ENCODE data around the gene CDX1.

Gene CDX1

DNA sequence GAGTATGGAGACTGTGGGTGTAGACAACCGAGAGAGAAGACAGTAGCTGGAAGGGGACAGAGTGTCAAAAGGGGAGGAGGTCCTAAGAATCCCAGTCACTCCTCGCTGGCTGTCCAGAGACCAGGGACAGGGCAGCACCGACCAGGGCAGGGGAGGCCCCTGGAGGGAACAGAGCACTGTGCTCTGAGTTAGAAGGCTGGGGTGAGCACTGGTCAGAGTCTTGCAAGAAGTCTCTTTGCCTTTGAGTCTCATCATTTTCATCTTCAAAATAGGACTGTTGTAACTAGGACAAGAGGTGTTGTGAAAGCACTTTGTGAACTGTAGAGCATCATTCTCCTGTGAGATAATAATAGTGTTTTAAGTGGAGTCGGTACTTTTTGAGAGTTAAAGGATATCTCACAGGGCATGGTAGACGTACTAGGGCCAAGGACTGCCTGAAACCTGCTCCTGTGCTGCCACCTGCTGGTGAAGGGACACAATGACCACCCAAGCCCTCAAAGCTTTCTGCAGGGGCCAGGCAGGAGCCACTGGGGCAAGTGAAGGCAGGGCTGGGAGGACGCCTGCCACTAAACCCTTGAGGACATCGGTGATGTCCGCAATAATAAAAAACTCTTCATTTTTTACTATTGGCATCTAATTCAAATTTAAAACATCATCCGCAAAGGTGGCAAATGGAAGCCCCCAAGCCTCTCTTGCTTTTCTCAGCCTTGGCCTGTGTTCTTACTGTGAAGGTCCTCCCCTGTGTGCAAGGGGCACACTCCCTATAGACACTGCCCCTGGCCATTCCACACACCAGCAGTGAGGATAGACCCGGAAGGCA lies 51.5 kb downstream of the CDX1 start:
- DNase-seq (ENCODE audit: low read depth), result peak; percentile 83
- no peak overlapping the region for H3K4me3 ChIP-seq (ENCODE audit: low read length)
- TF ChIP-seq, protein P1, sequence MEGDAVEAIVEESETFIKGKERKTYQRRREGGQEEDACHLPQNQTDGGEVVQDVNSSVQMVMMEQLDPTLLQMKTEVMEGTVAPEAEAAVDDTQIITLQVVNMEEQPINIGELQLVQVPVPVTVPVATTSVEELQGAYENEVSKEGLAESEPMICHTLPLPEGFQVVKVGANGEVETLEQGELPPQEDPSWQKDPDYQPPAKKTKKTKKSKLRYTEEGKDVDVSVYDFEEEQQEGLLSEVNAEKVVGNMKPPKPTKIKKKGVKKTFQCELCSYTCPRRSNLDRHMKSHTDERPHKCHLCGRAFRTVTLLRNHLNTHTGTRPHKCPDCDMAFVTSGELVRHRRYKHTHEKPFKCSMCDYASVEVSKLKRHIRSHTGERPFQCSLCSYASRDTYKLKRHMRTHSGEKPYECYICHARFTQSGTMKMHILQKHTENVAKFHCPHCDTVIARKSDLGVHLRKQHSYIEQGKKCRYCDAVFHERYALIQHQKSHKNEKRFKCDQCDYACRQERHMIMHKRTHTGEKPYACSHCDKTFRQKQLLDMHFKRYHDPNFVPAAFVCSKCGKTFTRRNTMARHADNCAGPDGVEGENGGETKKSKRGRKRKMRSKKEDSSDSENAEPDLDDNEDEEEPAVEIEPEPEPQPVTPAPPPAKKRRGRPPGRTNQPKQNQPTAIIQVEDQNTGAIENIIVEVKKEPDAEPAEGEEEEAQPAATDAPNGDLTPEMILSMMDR (IDR thresholded peaks at IDR 0.05; ENCODE audit: insufficient read depth, low read depth, low read length, missing control alignments), result peak; percentile 86

DNA sequence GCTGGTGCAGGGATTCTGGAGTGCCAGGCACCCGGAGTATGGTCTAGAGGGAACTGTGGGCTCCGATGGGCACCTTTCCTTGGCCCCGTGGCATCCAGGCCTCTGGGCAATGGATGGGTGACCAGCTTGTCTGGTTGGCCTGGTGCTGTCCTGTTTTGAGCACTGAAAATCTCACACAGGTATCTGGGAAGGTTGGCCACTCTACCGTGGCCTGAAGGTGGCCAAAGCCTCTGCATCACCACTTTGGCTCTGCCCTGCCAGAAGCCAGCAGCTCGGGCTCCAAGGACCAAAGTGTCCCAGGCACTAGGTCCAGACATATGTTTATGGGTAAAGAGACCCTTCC lies 52.1 kb downstream of the CDX1 start:
- TF ChIP-seq, protein P1 (IDR thresholded peaks at IDR 0.05; ENCODE audit: insufficient read depth, low read depth, low read length, missing control alignments), result no peak
- no peak for DNase-seq (ENCODE audit: low read depth)
- no peak overlapping the region for H3K4me3 ChIP-seq (ENCODE audit: low read length)

- TF ChIP-seq, protein P1 (IDR thresholded peaks at IDR 0.05; ENCODE audit: insufficient read depth, low read depth, low read length, missing control alignments), result no peak
- peak; percentile 6 for DNase-seq (ENCODE audit: low read depth)
Observed at GRCh38 chr5:150219142-150219541, 52.6 kb downstream of the CDX1 start.

GRCh38 chr5:150219861-150220260 lies 53.3 kb downstream of the CDX1 start:
- DNase-seq (ENCODE audit: low read depth), result no peak
- no peak overlapping the region for H3K4me3 ChIP-seq (ENCODE audit: low read length)
- TF ChIP-seq, protein P1 (IDR thresholded peaks at IDR 0.05; ENCODE audit: insufficient read depth, low read depth, low read length, missing control alignments), result no peak

More at GRCh38 chr5:150219142-150219541, 52.6 kb downstream of the CDX1 start:
- no peak overlapping the region for H3K4me3 ChIP-seq (ENCODE audit: low read length)

DNA sequence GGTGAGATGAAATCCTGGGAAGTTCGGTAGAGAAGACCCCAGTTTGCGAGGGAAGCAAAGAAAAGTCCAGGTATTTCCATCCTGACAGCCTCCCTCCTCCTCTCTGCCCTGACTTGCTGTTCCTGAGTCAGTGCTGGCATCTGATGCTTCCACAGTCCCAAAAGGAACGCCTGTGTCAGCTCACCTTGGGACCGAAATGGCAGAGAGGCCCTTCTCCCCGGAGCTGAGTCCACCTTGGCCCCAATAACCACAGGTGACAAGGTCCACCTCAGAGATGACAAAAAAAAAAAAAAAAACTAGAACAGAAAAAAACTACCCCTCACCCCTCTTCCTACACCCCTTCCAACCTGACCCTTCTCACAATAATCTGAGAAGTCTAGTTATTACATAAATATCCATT lies 54.9 kb downstream of the CDX1 start:
- DNase-seq (ENCODE audit: low read depth), result peak; percentile 8
- no peak overlapping the region for H3K4me3 ChIP-seq (ENCODE audit: low read length)
- TF ChIP-seq, protein P1 (IDR thresholded peaks at IDR 0.05; ENCODE audit: insufficient read depth, low read depth, low read length, missing control alignments), result no peak

DNA sequence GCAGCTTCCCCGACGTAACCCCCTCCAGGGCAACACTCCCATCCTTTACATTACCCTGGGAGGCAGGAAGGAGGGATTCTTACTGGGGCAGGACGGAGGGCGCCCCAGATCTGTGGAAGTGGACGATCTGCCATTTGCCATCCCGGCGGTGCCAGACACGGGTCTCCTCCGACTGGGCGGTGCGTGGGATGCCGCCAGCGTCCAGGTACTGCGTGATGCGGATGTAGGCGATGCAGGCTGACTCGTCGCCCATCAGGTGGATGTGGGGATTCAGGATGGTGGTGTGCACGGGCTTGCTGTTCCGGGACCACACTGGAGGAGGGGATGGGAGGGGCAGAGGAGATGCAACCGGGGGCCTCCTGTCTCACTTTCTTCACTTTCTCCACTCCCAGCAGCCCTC lies 56.3 kb downstream of the CDX1 start:
- no peak for DNase-seq (ENCODE audit: low read depth)
- H3K4me3 ChIP-seq (ENCODE audit: low read length), result no peak overlapping the region
- TF ChIP-seq, protein P1 (IDR thresholded peaks at IDR 0.05; ENCODE audit: insufficient read depth, low read depth, low read length, missing control alignments), result no peak

DNA sequence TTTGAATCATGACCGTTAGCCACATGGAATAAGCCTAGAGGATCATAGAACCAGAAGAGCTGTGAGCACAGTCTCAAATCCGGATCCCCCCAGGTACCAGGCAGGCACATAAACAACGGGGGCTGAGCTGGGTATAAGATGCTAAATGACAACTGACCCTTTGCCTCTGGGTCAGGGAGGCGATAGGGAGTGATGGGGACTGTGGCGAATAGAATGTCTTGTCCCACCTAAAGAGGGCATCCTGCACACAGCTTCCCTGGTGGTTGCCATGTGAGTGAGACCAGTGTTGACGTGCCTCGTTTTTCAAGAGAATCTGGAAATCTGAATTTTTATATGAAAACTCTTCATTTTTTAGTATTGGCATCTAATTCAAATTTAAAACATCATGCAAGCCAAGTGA lies 56.9 kb downstream of the CDX1 start:
- H3K4me3 ChIP-seq (ENCODE audit: low read length), result no peak overlapping the region
- TF ChIP-seq, protein P1 (IDR thresholded peaks at IDR 0.05; ENCODE audit: insufficient read depth, low read depth, low read length, missing control alignments), result no peak
- no peak for DNase-seq (ENCODE audit: low read depth)

All from epithelial cell of esophagus (primary cell).